Neural crest cell (in vitro differentiated cells): ENCODE data around the gene HDAC4. TPM values are rescaled to one million over a fixed set of nuclear protein-coding genes. Genes with fewer than 3 reads are reported as not detected.
A peak's percentile ranks its signal among the peaks of the same experiment; 100 is the strongest.

Experiments
- DNase-seq: peaks from one replicate; pipeline ENCODE4 v3.0.0; 2021; ENCODE audit warnings: low read depth, mixed read lengths, low spot score
- H3K27ac Mint-ChIP-seq: one replicate; pipeline ENCODE4 v1.8.0; 2021; ENCODE audit warnings: mild to moderate bottlenecking, mixed read lengths; ENCODE audit not compliant: unreplicated experiment
- H3K27me3 Mint-ChIP-seq: 2 replicates; pipeline ENCODE4 v1.8.0; 2021; ENCODE audit warnings: low read depth, mild to moderate bottlenecking, mixed read lengths
- H3K36me3 Mint-ChIP-seq: 2 replicates; pipeline ENCODE4 v1.8.0; 2021; ENCODE audit warnings: low read depth, mild to moderate bottlenecking, mixed read lengths
- H3K4me1 Mint-ChIP-seq: 2 replicates; pipeline ENCODE4 v1.8.0; 2021; ENCODE audit warnings: mixed read lengths
- H3K4me3 Mint-ChIP-seq: one replicate; pipeline ENCODE4 v1.8.0; 2021; ENCODE audit warnings: mild to moderate bottlenecking, mixed read lengths
- H3K9me3 Mint-ChIP-seq: 2 replicates; pipeline ENCODE4 v1.8.0; 2021; ENCODE audit warnings: mixed read lengths
- total RNA-seq: library from RNA; stranded (reverse); gene quantifications from 2 replicates; pipeline ENCODE4 v1.2.1, GENCODE V29; 2021
- TF ChIP-seq, protein P1 (sequence below): fragments of 200-600 bp; sonication (generic); conservative IDR thresholded peaks from 2 replicates; pipeline ENCODE4 v1.5.0; 2021; ENCODE audit warnings: antibody characterized with exemption, mild to moderate bottlenecking

The HDAC4 gene
- total RNA-seq, 1 donor from 2014 or later: 52.1 TPM

DNA sequence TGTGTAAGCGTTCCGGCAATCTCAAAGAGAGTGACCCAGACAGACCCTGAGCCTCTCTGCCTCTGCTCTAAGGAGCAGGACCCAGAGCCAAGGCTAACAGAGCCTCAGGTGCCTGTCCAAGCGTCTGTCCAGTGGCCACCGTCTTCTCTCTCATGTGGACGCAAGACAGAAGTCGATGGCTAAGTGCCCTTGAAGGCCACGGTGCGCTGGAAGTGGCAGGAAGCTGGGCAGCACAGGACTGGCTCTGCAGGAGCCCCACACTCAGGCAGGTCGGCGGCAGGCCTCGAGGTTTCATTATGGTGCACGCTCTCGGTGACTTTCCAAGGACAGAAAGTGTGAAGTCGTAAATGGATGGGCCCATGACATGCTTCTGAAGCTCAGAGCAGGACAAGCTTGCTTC, 49.1 kb downstream of the HDAC4 start:
- no peak for DNase-seq
- peaks cover 21% of the 10 kb centered on the region for H3K4me1 Mint-ChIP-seq
- H3K4me3 Mint-ChIP-seq: no peak overlapping the region
- H3K27me3 Mint-ChIP-seq: no peaks in the 10 kb centered on the region
- TF ChIP-seq, protein P1, sequence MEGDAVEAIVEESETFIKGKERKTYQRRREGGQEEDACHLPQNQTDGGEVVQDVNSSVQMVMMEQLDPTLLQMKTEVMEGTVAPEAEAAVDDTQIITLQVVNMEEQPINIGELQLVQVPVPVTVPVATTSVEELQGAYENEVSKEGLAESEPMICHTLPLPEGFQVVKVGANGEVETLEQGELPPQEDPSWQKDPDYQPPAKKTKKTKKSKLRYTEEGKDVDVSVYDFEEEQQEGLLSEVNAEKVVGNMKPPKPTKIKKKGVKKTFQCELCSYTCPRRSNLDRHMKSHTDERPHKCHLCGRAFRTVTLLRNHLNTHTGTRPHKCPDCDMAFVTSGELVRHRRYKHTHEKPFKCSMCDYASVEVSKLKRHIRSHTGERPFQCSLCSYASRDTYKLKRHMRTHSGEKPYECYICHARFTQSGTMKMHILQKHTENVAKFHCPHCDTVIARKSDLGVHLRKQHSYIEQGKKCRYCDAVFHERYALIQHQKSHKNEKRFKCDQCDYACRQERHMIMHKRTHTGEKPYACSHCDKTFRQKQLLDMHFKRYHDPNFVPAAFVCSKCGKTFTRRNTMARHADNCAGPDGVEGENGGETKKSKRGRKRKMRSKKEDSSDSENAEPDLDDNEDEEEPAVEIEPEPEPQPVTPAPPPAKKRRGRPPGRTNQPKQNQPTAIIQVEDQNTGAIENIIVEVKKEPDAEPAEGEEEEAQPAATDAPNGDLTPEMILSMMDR: no peak
- peaks cover 38% of the 10 kb centered on the region for H3K36me3 Mint-ChIP-seq
- H3K9me3 Mint-ChIP-seq: peaks cover 11% of the 10 kb centered on the region
- H3K27ac Mint-ChIP-seq: no peak overlapping the region

DNA sequence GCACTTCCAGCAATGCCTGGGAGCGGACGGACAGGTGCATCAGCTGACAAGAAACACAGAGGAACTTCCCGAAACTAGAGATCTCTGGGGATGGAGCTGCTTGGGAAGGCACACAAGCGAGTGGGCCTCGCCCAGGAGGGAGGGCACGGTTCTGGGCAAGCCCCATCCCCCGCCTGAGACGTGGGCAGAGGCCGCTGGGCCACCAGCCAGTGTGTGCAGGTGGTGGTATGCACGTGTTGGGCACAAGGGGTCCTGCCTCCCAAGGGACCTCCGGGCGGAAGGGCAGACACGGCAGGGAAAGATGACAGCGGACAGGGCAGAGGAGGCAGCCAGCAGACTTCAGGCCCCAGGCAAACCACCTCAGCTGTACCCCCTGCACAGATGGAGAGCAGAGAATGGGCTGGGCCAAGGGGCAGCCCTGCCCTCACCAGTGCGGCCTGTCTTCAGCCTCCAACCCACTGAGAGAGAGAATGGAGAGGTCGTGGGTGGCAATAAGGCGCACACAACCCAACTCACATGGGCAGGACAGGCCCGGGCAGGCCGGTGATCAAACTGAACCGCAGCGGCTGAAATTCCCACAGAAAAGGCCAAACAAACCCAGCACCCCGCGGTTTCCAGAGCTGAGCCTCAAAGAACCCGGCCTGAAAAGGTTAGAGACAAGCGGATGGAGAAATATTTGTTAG, 51.2 kb downstream of the HDAC4 start:
- DNase-seq: no peak
- Mint-ChIP-seq H3K36me3 (peaks cover 25% of the 10 kb centered on the region), H3K27ac (peak overlapping the region; percentile 89), H3K9me3 (peaks cover 4% of the 10 kb centered on the region), H3K27me3 (no peaks in the 10 kb centered on the region), H3K4me3 (no peak overlapping the region), H3K4me1 (peaks cover 21% of the 10 kb centered on the region)
- TF ChIP-seq, protein P1: no peak

DNA sequence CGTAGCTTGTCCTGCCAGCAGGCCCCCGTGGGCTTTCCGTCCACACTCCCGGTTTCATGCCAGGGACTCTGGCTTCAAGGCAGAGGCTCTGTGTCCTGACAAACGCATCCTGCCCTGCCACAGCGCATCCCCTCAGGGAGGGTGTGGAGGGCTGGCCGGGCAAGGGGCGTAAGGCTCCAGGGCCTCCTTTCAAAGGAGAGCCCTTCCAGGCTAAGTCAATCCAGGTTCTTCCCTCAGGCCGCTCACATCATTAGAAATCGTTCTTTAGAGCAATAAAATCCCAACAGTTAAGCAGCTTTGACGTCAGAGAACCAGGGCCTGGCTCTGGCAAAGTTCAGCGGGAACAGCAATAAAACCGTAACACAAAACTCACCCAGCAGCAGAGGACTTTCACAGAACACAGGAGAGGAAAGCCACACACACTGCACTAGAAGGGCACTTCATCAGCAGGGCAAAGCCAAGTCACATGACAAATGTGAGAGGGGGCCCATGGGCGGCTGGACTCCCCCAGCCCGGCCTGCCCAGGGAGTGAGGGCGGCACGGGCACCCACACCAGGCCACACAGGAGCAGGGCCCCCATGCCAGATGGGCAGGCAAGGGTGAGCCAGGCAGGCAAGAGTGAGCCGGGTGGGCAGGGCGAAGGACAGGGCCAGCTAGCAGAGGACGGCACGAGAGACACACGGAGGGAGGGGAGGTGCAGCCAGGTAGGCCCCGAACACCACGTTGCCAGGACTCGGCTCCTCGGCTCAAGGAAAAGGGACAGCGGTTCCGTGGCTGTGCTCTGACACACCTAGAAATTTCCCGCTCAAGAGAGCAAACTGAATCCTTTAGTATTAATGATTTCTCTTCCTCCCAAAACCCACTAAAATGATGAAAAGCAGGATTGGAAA, 52.0 kb downstream of the HDAC4 start:
- H3K9me3 Mint-ChIP-seq: peaks cover under 1% of the 10 kb centered on the region
- no peak overlapping the region for H3K4me3 Mint-ChIP-seq
- peaks cover 26% of the 10 kb centered on the region for H3K36me3 Mint-ChIP-seq
- H3K27ac Mint-ChIP-seq: peak overlapping the region; percentile 89
- TF ChIP-seq, protein P1: no peak
- no peaks in the 10 kb centered on the region for H3K27me3 Mint-ChIP-seq
- peaks cover 28% of the 10 kb centered on the region for H3K4me1 Mint-ChIP-seq
- DNase-seq: no peak

DNA sequence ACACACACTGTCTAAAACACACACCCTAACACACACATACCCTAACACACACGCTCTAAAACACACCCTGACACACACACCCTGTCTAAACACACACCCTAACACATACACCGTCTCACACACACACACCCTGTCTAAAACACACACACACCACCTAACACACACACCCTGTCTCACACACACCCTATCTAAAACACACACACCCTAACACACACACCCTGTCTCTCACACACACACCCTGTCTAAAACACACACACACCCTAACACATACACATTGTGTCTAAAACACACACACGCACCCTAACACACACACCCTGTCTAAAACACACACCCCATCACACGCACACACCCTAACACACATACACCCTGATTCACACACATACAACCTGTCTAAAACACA, 54.1 kb downstream of the HDAC4 start:
- Mint-ChIP-seq H3K27me3 (no peaks in the 10 kb centered on the region), H3K36me3 (peaks cover 20% of the 10 kb centered on the region), H3K27ac (no peak overlapping the region), H3K9me3 (no peaks in the 10 kb centered on the region), H3K4me3 (no peak overlapping the region), H3K4me1 (peaks cover 19% of the 10 kb centered on the region)
- DNase-seq: no peak
- TF ChIP-seq, protein P1: no peak

DNA sequence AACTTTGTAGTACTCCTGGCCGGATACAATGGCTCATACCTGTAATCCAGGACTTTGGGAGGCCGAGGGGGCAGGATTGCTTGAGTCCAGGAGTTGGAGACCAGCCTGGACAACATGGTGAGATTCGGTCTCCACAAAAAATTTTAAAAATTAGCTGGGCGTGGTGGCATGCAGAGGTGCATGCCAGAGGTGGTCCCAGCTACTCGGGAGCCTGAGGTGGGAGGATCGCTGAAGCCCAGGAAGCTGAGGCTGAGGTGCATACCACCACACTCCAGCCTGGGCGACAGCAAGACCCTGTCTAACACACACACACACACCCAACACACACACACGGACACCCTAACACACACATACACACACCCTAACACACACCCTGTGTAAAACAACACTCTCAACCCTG, 55.6 kb downstream of the HDAC4 start:
- Mint-ChIP-seq H3K4me3 (no peak overlapping the region), H3K27me3 (no peaks in the 10 kb centered on the region), H3K9me3 (no peaks in the 10 kb centered on the region), H3K36me3 (peaks cover 12% of the 10 kb centered on the region), H3K4me1 (peaks cover 15% of the 10 kb centered on the region), H3K27ac (no peak overlapping the region)
- TF ChIP-seq, protein P1: no peak
- no peak for DNase-seq
